Mucosa of rectum (tissue), 2 donors: Measurements from ENCODE around the gene TUBA3C.

Experiments
- H3K27ac ChIP-seq, 2 donors: one replicate each; pipeline ENCODE4 v1.7.0; 2013; ENCODE audit warnings: inconsistent platforms in 2 of 2, low read depth in 2 of 2, low read length in 2 of 2
- H3K27me3 ChIP-seq, 2 donors: one replicate each; pipeline ENCODE4 v1.7.0; 2013; ENCODE audit warnings: low read length in 2 of 2; ENCODE audit not compliant: control insufficient read depth in 2 of 2, insufficient read depth in 2 of 2
- H3K36me3 ChIP-seq, 2 donors: one replicate each; pipeline ENCODE4 v1.7.0; 2013; ENCODE audit warnings: low read length in 2 of 2; ENCODE audit not compliant: control insufficient read depth in 2 of 2, insufficient read depth in 2 of 2
- H3K4me1 ChIP-seq, 2 donors: one replicate each; pipeline ENCODE4 v1.7.0; 2013; ENCODE audit warnings: low read length in 2 of 2, mild to moderate bottlenecking in 1 of 2; ENCODE audit not compliant: control insufficient read depth in 2 of 2, insufficient read depth in 2 of 2
- H3K4me3 ChIP-seq, 2 donors: one replicate each; pipeline ENCODE4 v1.7.0; 2013; ENCODE audit warnings: low read length in 2 of 2
- H3K9ac ChIP-seq, 2 donors: one replicate each; pipeline ENCODE4 v1.7.0; 2013; ENCODE audit warnings: low read length in 2 of 2, low read depth in 1 of 2, mild to moderate bottlenecking in 1 of 2
- H3K9me3 ChIP-seq, 2 donors: one replicate each; pipeline ENCODE4 v1.7.0; 2013; ENCODE audit warnings: low read length in 2 of 2; ENCODE audit not compliant: control insufficient read depth in 2 of 2
- donor health status: healthy.
- donor health status: Normal muscosa, but diverticular disease.

The TUBA3C gene

GRCh38 chr13:19153782-19154450, 27.7 kb downstream of the TUBA3C start:
- Histone ChIP-seq H3K36me3 (no peaks in the 10 kb centered on the region), H3K4me1 (no peaks in the 10 kb centered on the region), H3K27me3 (no peaks in the 10 kb centered on the region), H3K9ac (no peak overlapping the region), H3K4me3 (no peak overlapping the region), H3K9me3 (peaks cover 0 to 1% of the 10 kb centered on the region in 2 donors), H3K27ac (no peak overlapping the region)

GRCh38 chr13:19152403-19152802, 29.2 kb downstream of the TUBA3C start:
- Histone ChIP-seq H3K36me3 (no peaks in the 10 kb centered on the region), H3K27ac (no peak overlapping the region), H3K27me3 (no peaks in the 10 kb centered on the region), H3K9me3 (peaks cover 0 to 1% of the 10 kb centered on the region in 2 donors), H3K4me3 (no peak overlapping the region), H3K4me1 (no peaks in the 10 kb centered on the region), H3K9ac (no peak overlapping the region)

DNA sequence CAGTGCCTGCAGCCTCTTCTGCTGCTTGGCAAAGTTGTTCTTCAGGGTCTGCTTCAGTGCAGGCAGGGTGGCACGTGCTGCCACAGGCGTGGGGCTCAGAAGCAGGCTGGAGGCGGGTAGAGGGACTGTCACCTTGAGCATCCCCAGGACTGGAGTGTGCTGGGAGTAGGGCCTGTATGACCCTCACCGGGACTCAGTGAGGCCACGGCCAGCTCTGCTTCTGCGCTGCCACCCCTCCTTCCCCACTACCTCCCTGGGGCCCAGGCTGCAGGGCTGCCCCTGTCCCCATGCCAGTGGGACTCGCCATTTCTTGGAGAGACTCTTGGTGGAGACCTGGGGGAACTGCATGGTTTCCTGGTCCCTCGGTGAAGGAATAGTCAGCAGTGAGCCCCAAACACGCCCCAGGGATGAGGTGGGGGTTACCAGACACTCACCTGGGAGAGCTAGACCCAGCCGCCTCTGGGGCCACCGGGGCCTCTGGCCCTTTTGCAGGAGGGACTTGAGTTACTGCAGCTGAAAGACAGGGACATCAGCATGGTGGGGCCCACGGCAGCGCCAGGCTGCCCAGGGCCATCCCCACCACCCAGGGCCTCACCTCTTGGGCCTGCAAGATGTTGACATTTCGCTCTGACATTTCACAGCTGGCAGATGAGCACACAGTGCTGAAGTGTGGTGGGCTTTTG, 29.9 kb downstream of the TUBA3C start:
- Histone ChIP-seq H3K27ac (no peak overlapping the region), H3K4me3 (no peak overlapping the region), H3K4me1 (no peaks in the 10 kb centered on the region), H3K36me3 (no peaks in the 10 kb centered on the region), H3K9me3 (peaks cover 0 to 1% of the 10 kb centered on the region in 2 donors), H3K27me3 (no peaks in the 10 kb centered on the region), H3K9ac (no peak overlapping the region)

GRCh38 chr13:19150712-19151228, 30.9 kb downstream of the TUBA3C start:
- Histone ChIP-seq H3K9me3 (peaks cover 0 to 1% of the 10 kb centered on the region in 2 donors), H3K27me3 (no peaks in the 10 kb centered on the region), H3K27ac (no peak overlapping the region), H3K4me3 (no peak overlapping the region), H3K4me1 (no peaks in the 10 kb centered on the region), H3K9ac (no peak overlapping the region), H3K36me3 (no peaks in the 10 kb centered on the region)

DNA sequence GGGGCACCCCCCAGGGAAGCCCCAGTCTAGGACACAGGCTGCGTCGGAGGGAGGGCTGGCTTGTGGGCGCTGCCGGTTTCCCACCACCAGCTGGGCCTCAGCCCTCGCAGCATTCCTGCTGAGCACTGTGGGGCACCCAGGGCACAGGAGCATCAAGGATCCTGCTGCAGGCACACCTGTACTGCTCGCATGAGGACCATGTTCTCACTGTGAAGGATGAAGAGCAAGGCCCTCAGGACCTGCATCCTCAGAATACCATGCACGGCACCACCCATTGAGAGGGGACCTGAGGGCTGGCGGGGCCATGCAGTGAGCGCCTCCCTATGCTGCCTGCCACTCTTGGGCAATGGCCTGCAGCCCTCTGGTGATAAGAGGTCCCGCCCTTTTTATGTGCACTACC, 31.4 kb downstream of the TUBA3C start:
- Histone ChIP-seq H3K4me1 (no peaks in the 10 kb centered on the region), H3K27me3 (no peaks in the 10 kb centered on the region), H3K4me3 (no peak overlapping the region), H3K9ac (no peak overlapping the region), H3K9me3 (peaks cover 0 to 1% of the 10 kb centered on the region in 2 donors), H3K27ac (no peak overlapping the region), H3K36me3 (no peaks in the 10 kb centered on the region)

DNA sequence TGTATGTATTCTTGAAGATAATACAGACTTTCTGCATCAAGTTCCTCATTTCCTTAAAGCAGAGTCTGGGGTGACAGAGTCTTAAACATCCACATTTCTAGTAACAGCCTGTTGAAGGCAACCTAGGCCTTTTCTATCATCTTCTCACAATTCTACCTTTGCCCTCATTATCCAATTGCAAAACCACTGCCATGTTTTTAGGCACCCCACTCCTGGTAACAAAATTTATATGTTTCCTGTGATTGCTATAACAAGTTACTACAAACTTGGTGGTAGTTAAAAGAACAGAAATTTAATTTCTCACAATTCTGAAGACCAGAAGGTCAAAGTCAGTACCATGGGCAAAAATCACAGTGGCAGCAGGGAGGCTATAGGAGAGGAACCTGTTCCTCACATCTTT, 33.1 kb downstream of the TUBA3C start:
- H3K4me1 ChIP-seq, result no peaks in the 10 kb centered on the region
- H3K9ac ChIP-seq, result no peak overlapping the region
- H3K27ac ChIP-seq, result no peak overlapping the region
- H3K9me3 ChIP-seq, result peaks cover 0 to 1% of the 10 kb centered on the region in 2 donors
- H3K27me3 ChIP-seq, result no peaks in the 10 kb centered on the region
- no peak overlapping the region for H3K4me3 ChIP-seq
- H3K36me3 ChIP-seq, result no peaks in the 10 kb centered on the region
